Spleen (tissue), 11 donors: ENCODE measurements around the gene NISCH. TPM values are rescaled to one million over a fixed set of nuclear protein-coding genes. Genes with fewer than 3 reads are reported as not detected.

Experiments used
- DNase-seq: peaks from one replicate; pipeline ENCODE4 v3.0.0-alpha.2; 2020
- H3K27ac ChIP-seq, 8 donors: fragments of 200-600 bp; sonication (generic) in 7 of 8; 1 replicate in 4 of 8; 2 replicates in 4 of 8; pipeline versions ENCODE4 v1.5.0 to v1.8.0; 2016 to 2021; ENCODE audit warnings: inconsistent platforms in 4 of 8, mild to moderate bottlenecking in 4 of 8, moderate library complexity in 1 of 8
- H3K27me3 ChIP-seq, 7 donors: fragments of 200-600 bp; sonication (generic) in 6 of 7; replicated peaks in 1 of 7; 1 replicate in 4 of 7; 2 replicates in 3 of 7; pipeline versions ENCODE4 v1.5.0 to v1.8.0; 2016 to 2021; ENCODE audit warnings: inconsistent platforms in 3 of 7, mild to moderate bottlenecking in 1 of 7
- H3K36me3 ChIP-seq, 6 donors: fragments of 200-600 bp; sonication (generic) in 5 of 6; 1 replicate in 4 of 6; 2 replicates in 2 of 6; pipeline versions ENCODE4 v1.5.0 to v1.8.0; 2016 to 2021; ENCODE audit warnings: inconsistent platforms in 2 of 6
- H3K4me1 ChIP-seq, 6 donors: fragments of 200-600 bp; sonication (generic) in 5 of 6; 1 replicate in 3 of 6; 2 replicates in 3 of 6; pipeline versions ENCODE4 v1.5.0 to v1.8.0; 2016 to 2021; ENCODE audit warnings: inconsistent platforms in 3 of 6
- H3K4me3 ChIP-seq, 8 donors: fragments of 200-600 bp; sonication (generic) in 7 of 8; 1 replicate in 4 of 8; 2 replicates in 4 of 8; pipeline versions ENCODE4 v1.5.0 to v1.8.0; 2016 to 2021; ENCODE audit warnings: inconsistent platforms in 4 of 8, mild to moderate bottlenecking in 4 of 8, moderate library complexity in 2 of 8
- H3K9me3 ChIP-seq, 8 donors: fragments of 200-600 bp; sonication (generic) in 7 of 8; 1 replicate in 4 of 8; 2 replicates in 4 of 8; pipeline versions ENCODE4 v1.5.0 to v1.8.0; 2016 to 2021; ENCODE audit warnings: inconsistent platforms in 4 of 8
- POLR2A ChIP-seq, 3 donors: fragments of 450-650 bp; IDR thresholded peaks; one replicate each; pipeline ENCODE4 v1.5.1; 2017; ENCODE audit warnings: antibody characterized with exemption in 3 of 3, mild to moderate bottlenecking in 1 of 3
- POLR2AphosphoS5 ChIP-seq, 3 donors: sonication (generic); formaldehyde crosslinking; IDR thresholded peaks; one replicate each; pipeline ENCODE4 v1.5.1; 2017; ENCODE audit warnings: antibody characterized with exemption in 3 of 3
- WGBS, 5 donors: extraction: QIAGEN DNeasy Blood & Tissue Kit in 3 of 5; methylation state at CpG; one replicate each; pipeline versions ENCODE4 v1.1.5 to v1.1.7; 2013 to 2018; 5-methylcytosine and 5-hydroxymethylcytosine counted together
- intact Hi-C: fragments of 100-400 bp; cut with DNase I; formaldehyde crosslinking; loops from one replicate; pipeline ENCODE4 v1.15.0; 2023; ENCODE audit warnings: low total_unique reads
- polyA plus RNA-seq, 3 donors: library from polyadenylated mRNA; stranded (reverse); fragments of 200-250 nt; gene quantifications; one replicate each; pipeline ENCODE4 v1.2.1, GENCODE V29; 2013
- total RNA-seq, 7 donors: library from RNA; depleted of rRNA in 3 of 7; stranded (reverse); fragments of >200 nt in 3 of 7; fragmentation: NEBNext Ultra II Directional in 4 of 7; extraction: Animal tissue kit (Norgen Biotek cat#: 25700) in 4 of 7; gene quantifications; one replicate each; pipeline versions ENCODE4 v1.1.0 to v1.2.1, GENCODE V29; 2016 to 2021
- TF ChIP-seq, protein P1 (sequence below), 11 experiments: fragments of 200-600 bp in 7 of 11; fragments of 450-650 bp in 4 of 11; sonication (generic) in 4 of 11; IDR thresholded peaks in 8 of 11; conservative IDR thresholded peaks in 3 of 11; 1 replicate in 7 of 11; 2 replicates in 4 of 11; pipeline versions ENCODE4 v1.4.0 to v1.8.0; 2016 to 2021; ENCODE audit warnings: antibody characterized with exemption in 11 of 11, inconsistent platforms in 4 of 11, mild to moderate bottlenecking in 1 of 11
- donor health status: healthy with polysubstance abuse.
- donor health status: DM: no; HTN: no; CAD: no; lungs with moderate emphysema.
- donor health status: DM: no; HTN: no; CAD: no.
- donor health status: Bipolar disorder and iron deficiency.
- donor health status: healthy.
- donor health status: DM: no; HTN: no; CAD: no.
- donor health status: DM: yes; HTN: yes; CAD: no.

NISCH gene
- total and polyA plus RNA-seq, 10 donors: 18.9 to 92.7 (median 78.8) TPM

DNA sequence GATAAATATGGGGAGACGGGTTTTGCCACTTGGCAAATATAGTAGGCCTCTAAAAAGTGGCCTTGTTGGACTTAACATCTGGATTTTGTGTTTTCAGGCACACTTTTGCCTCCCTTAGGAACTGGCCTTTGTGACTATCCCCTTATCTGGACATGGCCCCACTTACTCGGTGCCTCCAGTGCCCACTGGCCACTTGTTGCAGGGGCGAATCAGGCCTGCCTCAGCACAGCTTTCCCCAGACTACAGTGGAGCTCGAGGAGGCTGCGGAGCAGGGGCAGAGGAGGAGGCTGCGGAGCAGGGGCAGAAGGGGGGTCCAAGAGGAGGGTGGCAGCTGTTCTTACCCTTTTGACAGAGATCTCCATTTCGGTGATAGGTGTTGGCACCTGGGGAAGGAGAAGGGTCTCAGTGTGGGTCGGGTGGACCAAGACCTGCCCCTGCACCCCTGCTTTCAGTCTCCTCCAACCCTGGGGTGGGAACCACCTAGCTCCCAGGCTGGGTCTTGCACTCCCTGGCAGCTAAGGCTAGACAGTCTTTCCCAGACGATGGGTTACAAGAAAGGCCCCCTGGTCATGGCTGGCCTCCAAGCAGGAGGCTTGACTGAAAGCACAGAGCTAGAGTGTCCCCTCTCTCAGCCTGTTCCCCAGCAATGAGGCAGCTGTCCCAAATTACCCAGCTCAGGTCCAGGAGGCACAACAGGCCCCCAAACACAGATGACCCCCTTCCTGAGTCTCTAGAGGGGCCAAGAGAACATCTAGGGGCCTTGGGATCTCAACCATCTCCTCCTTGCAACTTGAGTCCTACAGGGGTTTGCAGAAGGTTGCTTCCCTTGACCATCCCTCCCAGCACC, 16.6 kb upstream of the NISCH start:
- no peaks in the 10 kb centered on the region for H3K9me3 ChIP-seq
- H3K27me3 ChIP-seq: no peaks in the 10 kb centered on the region
- WGBS, 5 donors: 88 to 94% (median 90%) methylated on average over 8 to 9 of the region's 9 CpGs
- H3K36me3 ChIP-seq: no peaks in the 10 kb centered on the region
- TF ChIP-seq POLR2AphosphoS5 (IDR thresholded peaks at IDR 0.05) (no peak), POLR2A (IDR thresholded peaks at IDR 0.05) (no peak)
- TF ChIP-seq, protein P1, sequence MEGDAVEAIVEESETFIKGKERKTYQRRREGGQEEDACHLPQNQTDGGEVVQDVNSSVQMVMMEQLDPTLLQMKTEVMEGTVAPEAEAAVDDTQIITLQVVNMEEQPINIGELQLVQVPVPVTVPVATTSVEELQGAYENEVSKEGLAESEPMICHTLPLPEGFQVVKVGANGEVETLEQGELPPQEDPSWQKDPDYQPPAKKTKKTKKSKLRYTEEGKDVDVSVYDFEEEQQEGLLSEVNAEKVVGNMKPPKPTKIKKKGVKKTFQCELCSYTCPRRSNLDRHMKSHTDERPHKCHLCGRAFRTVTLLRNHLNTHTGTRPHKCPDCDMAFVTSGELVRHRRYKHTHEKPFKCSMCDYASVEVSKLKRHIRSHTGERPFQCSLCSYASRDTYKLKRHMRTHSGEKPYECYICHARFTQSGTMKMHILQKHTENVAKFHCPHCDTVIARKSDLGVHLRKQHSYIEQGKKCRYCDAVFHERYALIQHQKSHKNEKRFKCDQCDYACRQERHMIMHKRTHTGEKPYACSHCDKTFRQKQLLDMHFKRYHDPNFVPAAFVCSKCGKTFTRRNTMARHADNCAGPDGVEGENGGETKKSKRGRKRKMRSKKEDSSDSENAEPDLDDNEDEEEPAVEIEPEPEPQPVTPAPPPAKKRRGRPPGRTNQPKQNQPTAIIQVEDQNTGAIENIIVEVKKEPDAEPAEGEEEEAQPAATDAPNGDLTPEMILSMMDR (IDR thresholded peaks at IDR 0.05 in 8 of 11, conservative IDR thresholded peaks at IDR 0.05 in 3 of 11): no peak
- no peak overlapping the region for H3K4me3 ChIP-seq
- peak; percentile 28 for DNase-seq
- intact Hi-C loops: no loop called here
- peaks cover 0 to 38% (median 10%) of the 10 kb centered on the region in 6 donors for H3K4me1 ChIP-seq
- H3K27ac ChIP-seq: no peak overlapping the region

GRCh38 chr3:52439426-52440248, 15.8 kb upstream of the NISCH start:
- peak; percentile 47 for DNase-seq
- Histone ChIP-seq H3K27ac (no peak overlapping the region), H3K27me3 (no peaks in the 10 kb centered on the region), H3K4me3 (no peak overlapping the region), H3K36me3 (no peaks in the 10 kb centered on the region), H3K4me1 (peaks cover 0 to 33% (median 11%) of the 10 kb centered on the region in 6 donors), H3K9me3 (no peaks in the 10 kb centered on the region)
- TF ChIP-seq, protein P1 (IDR thresholded peaks at IDR 0.05 in 8 of 11, conservative IDR thresholded peaks at IDR 0.05 in 3 of 11): no peak
- TF ChIP-seq POLR2AphosphoS5 (IDR thresholded peaks at IDR 0.05): no peak
- TF ChIP-seq POLR2A (IDR thresholded peaks at IDR 0.05): no peak
- 81 to 94% (median 91%) methylated on average over 13 to 16 of the region's 16 CpGs for WGBS, 5 donors
- intact Hi-C loops: no loop called here

DNA sequence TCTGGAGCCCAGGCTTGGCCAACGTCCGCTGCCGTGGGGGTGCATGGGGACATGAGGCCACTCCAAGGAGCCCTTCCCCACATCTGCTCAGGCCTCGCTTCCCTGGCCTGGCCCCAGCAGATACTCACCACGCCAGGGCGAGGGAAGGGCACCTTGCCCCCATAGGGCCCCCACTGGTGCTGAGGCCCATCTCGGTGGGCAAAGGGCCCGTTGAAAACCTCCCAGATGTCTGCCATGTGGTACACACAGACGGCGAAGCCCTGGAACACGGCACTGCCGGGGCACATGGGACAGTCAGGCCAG, 15.2 kb upstream of the NISCH start:
- H3K27ac ChIP-seq: no peak overlapping the region
- H3K4me3 ChIP-seq: no peak overlapping the region
- no peaks in the 10 kb centered on the region for H3K9me3 ChIP-seq
- H3K36me3 ChIP-seq: no peaks in the 10 kb centered on the region
- TF ChIP-seq POLR2AphosphoS5 (IDR thresholded peaks at IDR 0.05) (no peak), POLR2A (IDR thresholded peaks at IDR 0.05) (no peak)
- TF ChIP-seq, protein P1 (IDR thresholded peaks at IDR 0.05 in 8 of 11, conservative IDR thresholded peaks at IDR 0.05 in 3 of 11): no peak
- peaks cover 0 to 39% (median 17%) of the 10 kb centered on the region in 6 donors for H3K4me1 ChIP-seq
- DNase-seq: peak; percentile 66
- 87 to 96% (median 92%) methylated on average over 4 to 12 of the region's 12 CpGs for WGBS, 5 donors
- H3K27me3 ChIP-seq: no peaks in the 10 kb centered on the region
- intact Hi-C loops: no loop called here

- TF ChIP-seq POLR2AphosphoS5 (IDR thresholded peaks at IDR 0.05) (no peak), POLR2A (IDR thresholded peaks at IDR 0.05) (no peak)
- TF ChIP-seq, protein P1 (IDR thresholded peaks at IDR 0.05 in 8 of 11, conservative IDR thresholded peaks at IDR 0.05 in 3 of 11): no peak
- H3K4me3 ChIP-seq: no peak overlapping the region
- H3K27ac ChIP-seq: no peak overlapping the region
- H3K27me3 ChIP-seq: no peaks in the 10 kb centered on the region
- no peaks in the 10 kb centered on the region for H3K36me3 ChIP-seq
- DNase-seq: peak; percentile 56
- 88 to 94% (median 89%) methylated on average over 12 to 14 of the region's 14 CpGs for WGBS, 5 donors
- peaks cover 0 to 40% (median 17%) of the 10 kb centered on the region in 6 donors for H3K4me1 ChIP-seq
- no peaks in the 10 kb centered on the region for H3K9me3 ChIP-seq
- intact Hi-C loops: no loop called here
Observed at GRCh38 chr3:52440671-52441070, 14.7 kb upstream of the NISCH start.
